IPS-NIHi11 (cell line): ENCODE results near the gene FAM83B.
A peak's percentile ranks its signal among the peaks of the same experiment; 100 is the strongest.
"Not testable (repeated sequence)": the region's sequence is repeated elsewhere in the genome, so short reads cannot be mapped to it uniquely, and the experiment has no call there.

ENCODE experiments used
- DNase-seq: peaks from one replicate; pipeline ENCODE4 v3.0.0; 2012; ENCODE audit warnings: mixed read lengths, low spot score

The FAM83B gene

GRCh38 chr6:54846243-54846856 is at the start of gene FAM83B:
FAM83B (plus strand) TSS chr6:54846771; CDS start chr6:54870247, 23,476 bp downstream.
- DNase-seq, result peak; percentile 75

DNA sequence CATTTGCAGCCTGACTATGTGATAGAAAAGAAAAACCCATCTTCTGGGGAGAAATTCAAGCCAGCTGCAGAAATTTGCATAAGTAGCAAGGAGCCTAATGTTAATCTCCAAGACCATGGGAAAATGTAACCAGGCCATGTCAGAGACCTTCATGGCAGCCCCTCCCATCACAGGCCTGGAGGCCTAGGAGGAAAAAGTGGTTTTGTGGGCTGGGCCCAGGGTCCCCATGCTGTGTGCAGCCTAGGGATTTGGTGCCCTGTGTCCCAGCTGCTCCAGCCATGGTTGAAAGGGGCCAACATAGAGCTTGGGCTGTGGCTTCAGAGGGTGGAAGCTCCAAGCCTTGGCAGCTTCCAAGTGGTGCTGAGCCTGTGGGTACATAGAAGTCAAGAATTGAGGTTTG is 49.7 kb upstream of the FAM83B start:
- DNase-seq, result not testable (repeated sequence)

DNA sequence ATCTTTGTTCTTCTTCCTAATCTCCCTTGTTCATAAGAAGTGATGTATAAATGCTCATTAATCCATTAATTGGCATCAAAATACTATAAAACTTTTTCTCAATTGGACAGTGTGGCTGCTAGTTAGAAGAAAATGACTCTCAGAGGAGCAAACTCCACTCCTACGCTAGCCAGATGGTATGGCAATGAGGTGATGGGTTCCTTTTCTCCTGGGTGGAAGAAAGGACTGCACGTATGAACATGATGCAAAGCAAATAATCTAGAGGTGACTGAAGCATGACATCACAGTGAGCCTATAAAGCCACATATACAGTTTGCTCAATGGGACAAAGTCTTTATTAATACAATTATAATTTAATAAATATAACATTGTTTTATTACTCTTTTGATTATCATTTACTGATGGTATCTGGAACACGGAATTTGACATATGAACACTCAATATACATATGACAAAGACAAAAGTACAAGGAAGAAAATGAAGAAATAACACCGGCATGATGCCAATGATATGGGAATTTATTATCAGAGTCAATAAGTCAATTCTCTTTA is 46.4 kb upstream of the FAM83B start:
- DNase-seq, result no peak

DNA sequence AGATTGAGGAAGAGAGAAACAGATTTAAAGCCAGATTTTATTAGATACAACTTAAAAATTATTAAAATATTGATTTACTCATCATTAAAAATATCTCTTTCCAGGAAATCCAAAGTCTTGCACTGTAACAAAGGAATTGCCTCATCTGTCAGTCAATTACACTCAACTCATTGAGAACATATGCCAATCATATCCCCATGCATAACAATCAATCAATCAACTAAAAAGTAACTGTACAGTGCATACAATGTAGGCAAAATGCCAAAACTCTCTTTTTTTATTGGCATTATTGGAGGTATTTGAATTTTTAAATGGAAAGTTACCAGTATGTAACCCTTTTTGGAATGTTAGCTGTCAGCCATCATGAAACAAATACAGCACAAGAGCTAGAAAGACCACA is 45.3 kb upstream of the FAM83B start:
- DNase-seq, result no peak

- no peak for DNase-seq
These were observed 44.9 kb upstream of the FAM83B start for GRCh38 chr6:54801669-54802068.

- peak; percentile 13 for DNase-seq
These were observed 43.6 kb upstream of the FAM83B start for GRCh38 chr6:54802775-54803634.

- DNase-seq, result no peak
These were observed 41.5 kb upstream of the FAM83B start for GRCh38 chr6:54805077-54805476.

DNA sequence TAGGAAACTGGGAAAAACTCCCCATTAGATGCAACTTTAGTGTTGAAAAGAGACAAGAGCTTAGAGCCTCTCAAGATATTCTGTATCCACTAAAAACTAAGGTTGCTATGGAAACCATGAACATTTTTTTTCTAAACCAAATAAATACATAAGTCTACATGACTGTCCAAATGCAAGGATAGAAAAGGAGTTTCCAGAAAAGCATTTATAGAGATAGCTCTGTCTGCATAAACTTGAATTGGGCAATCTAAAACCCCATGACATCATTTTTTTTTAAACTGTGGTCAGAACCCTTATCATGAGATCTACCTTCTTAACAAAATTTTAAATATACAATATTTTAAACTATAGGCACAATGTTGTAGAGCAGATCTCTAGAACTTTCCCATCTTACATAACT is 36.4 kb upstream of the FAM83B start:
- DNase-seq, result no peak

- DNase-seq, result no peak
These were observed 32.7 kb upstream of the FAM83B start for GRCh38 chr6:54813892-54814291.

- DNase-seq, result no peak
These were observed 29.3 kb upstream of the FAM83B start for GRCh38 chr6:54817236-54817635.

DNA sequence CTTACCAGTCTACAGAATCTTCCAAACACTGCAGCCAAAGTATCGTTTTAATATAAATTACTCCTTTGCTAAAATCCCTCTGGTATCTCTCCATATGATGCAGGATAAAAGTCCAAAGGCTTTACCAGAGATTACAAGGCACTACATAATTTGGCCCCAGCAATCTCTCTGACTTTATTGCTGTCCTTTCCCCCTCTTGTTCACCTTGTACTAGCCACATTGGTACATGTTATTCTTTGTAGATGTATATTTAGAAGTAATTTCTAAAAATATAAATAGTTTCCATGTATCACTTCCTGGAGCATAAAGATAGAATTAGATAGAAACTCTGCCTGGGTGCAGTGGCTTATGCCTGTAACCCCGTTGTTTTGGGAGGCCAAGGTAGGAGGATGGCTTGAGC is 28.7 kb upstream of the FAM83B start:
- no peak for DNase-seq

- DNase-seq, result not testable (repeated sequence)
These were observed 22.3 kb upstream of the FAM83B start for GRCh38 chr6:54824225-54824624.

DNA sequence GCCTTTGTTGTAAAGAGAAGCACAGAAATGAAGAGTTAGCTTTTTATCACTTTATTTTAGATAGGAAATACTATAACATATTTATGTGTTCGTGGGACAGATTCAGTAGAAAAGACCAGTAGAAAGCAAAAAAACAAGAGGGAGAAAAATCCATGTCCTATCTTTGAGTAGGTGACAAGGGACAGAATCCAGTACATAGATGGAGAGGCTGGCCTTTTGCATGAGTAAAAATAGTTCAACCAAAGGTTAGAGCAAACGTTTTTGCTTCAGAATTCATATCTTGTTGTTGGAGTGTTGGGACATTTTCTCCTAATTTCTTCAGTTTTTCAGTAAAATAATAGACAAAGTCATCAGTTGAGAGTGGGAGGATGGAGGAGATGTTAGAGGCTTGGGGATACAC is 19.6 kb upstream of the FAM83B start:
- DNase-seq, result no peak

- no peak for DNase-seq
These were observed 16.4 kb upstream of the FAM83B start for GRCh38 chr6:54830216-54830615.

- no peak for DNase-seq
These were observed 11.4 kb upstream of the FAM83B start for GRCh38 chr6:54835176-54835575.

DNA sequence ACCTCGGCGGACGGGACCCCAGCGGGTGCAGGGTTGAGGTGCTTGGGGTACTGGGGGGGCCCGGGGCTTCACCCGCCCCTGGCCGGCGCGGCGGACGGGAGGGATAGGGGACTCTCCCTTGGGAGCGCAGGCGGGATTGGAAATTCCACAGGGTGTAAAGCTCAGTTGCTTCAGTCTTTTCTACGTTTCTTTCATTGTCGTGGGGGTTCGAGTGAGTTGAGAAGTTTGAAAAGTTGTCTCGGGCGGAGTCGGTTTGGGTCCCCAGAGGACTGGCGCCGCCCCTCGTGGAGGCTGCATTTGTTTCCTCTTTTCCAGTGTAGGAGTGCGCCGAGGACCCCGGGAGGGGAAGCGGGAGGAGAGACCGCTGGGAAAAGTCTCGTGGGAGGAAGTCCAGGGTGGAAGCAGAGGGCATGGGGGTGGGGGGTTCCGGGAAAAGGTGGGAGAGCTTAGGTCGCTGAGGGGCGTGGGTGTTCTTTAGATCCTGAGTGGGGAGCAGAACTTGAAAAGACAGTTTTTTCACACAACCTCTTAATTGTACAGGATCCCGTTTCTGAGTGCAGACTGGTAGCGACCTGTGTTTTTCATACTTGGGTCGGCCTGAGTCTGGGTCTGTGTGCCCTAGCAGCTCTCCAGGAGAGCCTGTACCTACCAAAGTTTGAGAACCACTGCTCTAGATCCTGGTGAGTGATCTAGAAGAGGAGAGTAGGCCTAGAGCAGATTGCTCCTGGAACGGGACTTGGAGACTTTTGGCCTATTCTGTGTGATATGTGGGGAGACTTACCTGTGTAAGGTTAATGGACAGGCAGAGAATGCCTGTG is 495 bp downstream of the FAM83B start:
- peak; percentile 44 for DNase-seq

DNA sequence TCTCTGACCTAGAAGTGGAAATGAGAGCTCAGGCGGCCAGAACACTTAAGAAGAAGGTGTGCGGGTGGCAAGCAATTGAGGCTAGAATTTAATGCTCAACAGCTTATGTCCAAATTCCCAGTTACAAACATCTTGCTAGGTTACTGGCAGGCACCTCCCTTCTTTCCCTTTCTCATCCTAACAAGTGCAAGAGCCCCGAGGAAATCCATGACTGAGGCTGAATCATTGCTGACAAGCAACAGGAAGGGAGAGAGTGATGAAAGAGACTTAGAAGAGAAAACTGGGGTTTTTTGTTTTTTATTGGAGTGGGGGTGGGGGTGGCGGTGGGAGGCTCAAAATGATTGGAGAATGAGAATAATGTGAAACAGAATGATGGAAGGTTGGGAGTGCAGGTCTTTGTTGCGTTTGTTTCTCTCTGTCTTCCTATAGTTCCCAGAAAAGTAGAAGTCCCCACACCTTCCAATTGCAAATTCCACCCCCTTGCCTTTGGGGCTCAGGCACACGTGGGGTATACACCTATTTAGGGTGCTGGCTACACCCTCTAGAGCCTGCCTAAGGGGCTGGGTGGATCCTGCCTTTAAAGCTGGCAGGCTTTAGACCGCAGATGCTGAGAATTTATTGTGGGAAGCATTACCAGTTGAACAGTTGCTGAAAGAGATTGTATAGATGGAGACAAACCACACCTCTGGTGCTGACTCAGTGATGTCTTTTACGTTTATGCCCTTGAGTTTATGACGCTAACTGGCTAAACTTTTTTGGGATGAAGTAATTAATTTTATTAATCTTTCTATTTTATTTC is 1.4 kb downstream of the FAM83B start:
- DNase-seq, result no peak

GRCh38 chr6:54850114-54850513 is 3.5 kb downstream of the FAM83B start:
- DNase-seq, result no peak

GRCh38 chr6:54856129-54856528 is 9.6 kb downstream of the FAM83B start:
- no peak for DNase-seq

DNA sequence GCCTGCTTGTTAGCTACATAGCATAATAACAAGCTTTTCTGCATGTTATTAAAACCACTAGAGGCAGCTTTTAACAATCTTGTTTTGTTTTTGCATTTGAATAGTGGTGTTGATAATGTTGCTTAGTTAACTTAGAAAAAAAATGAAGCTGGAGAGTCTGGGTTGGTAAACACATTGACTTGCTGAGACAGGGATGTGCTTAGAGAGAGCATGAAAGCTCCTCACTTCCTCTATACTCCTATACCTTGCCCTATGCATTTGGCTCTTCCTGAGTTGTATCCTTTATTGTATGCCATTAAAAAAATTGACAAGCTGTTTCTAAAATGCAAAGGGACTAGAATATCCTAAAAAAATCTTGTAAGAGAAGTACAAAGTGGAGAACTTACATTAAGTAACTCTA is 13.6 kb downstream of the FAM83B start:
- no peak for DNase-seq

DNA sequence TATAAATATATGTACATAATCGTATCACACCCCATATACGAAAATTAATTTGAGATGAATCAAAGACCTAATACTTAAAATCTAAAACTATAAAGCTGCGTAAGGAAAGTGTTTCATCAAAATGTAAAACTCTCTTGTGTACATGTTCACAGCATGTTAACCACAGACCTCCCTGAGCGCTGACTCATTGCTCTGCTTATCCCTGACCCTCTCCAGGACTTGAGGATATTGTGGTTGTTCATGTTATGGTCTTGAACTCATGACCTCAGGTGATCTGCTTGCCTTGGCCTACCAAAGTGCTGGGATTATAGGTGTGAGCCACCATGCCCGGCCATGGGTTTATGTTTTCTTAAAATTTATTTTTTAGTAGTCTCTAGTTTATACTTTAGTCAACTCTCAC is 14.2 kb downstream of the FAM83B start:
- no peak for DNase-seq
